Breast epithelium (tissue), 4 donors: Measurements from ENCODE around the gene OR2T6. TPM values are rescaled to one million over a fixed set of nuclear protein-coding genes. Genes with fewer than 3 reads are reported as not detected.

Experiments used
- DNase-seq, 2 donors: peaks; one replicate each; pipeline ENCODE4 v3.0.0-alpha.2; 2019; ENCODE audit warnings: low spot score in 2 of 2
- H3K27ac ChIP-seq, 2 donors: fragments of 200-600 bp; sonication (generic) in 1 of 2; one replicate each; pipeline ENCODE4 v1.5.1; 2016 to 2019; ENCODE audit warnings: mild to moderate bottlenecking in 1 of 2
- H3K27me3 ChIP-seq, 2 donors: fragments of 200-600 bp; sonication (generic) in 1 of 2; one replicate each; pipeline versions ENCODE4 v1.5.1 to v1.6.0; 2017 to 2019; ENCODE audit warnings: control low read depth in 1 of 2, mild to moderate bottlenecking in 1 of 2
- H3K36me3 ChIP-seq: fragments of 200-600 bp; one replicate; pipeline ENCODE4 v1.5.1; 2019
- H3K4me1 ChIP-seq, 2 donors: fragments of 200-600 bp; sonication (generic); one replicate each; pipeline ENCODE4 v1.5.1; 2016 to 2019; ENCODE audit warnings: control low read depth in 1 of 2
- H3K4me3 ChIP-seq, 3 donors: fragments of 200-600 bp; sonication (generic); 1 replicate in 2 of 3; 2 replicates in 1 of 3; pipeline ENCODE4 v1.5.1; 2016 to 2019; ENCODE audit warnings: mild to moderate bottlenecking in 3 of 3, moderate library complexity in 2 of 3
- H3K9me3 ChIP-seq, 2 donors: fragments of 200-600 bp; sonication (generic) in 1 of 2; one replicate each; pipeline ENCODE4 v1.5.1; 2016 to 2019; ENCODE audit warnings: control low read depth in 1 of 2
- POLR2A ChIP-seq: fragments of 450-650 bp; IDR thresholded peaks from one replicate; pipeline ENCODE4 v1.6.1; 2016; ENCODE audit warnings: antibody characterized with exemption, mild to moderate bottlenecking, moderate library complexity
- POLR2AphosphoS5 ChIP-seq, 3 donors: sonication (generic); formaldehyde crosslinking; IDR thresholded peaks; one replicate each; pipeline ENCODE4 v1.6.1; 2017; ENCODE audit warnings: antibody characterized with exemption in 3 of 3
- intact Hi-C: fragments of 100-400 bp; cut with DNase I; formaldehyde crosslinking; loops from one replicate; pipeline ENCODE4 v1.15.1; 2023; ENCODE audit warnings: low total_unique reads
- total RNA-seq, 3 donors: library from RNA; depleted of rRNA; stranded (reverse); fragments of >200 nt; gene quantifications; one replicate each; pipeline ENCODE4 v1.1.0, GENCODE V29; 2016
- TF ChIP-seq, protein P1 (sequence below), 3 donors: fragments of 450-650 bp; IDR thresholded peaks; one replicate each; pipeline ENCODE4 v1.5.1; 2016 to 2017; ENCODE audit warnings: antibody characterized with exemption in 3 of 3, mild to moderate bottlenecking in 3 of 3, moderate library complexity in 3 of 3

Gene OR2T6
- total RNA-seq, 3 donors from 2014 or later, result not detected

DNA sequence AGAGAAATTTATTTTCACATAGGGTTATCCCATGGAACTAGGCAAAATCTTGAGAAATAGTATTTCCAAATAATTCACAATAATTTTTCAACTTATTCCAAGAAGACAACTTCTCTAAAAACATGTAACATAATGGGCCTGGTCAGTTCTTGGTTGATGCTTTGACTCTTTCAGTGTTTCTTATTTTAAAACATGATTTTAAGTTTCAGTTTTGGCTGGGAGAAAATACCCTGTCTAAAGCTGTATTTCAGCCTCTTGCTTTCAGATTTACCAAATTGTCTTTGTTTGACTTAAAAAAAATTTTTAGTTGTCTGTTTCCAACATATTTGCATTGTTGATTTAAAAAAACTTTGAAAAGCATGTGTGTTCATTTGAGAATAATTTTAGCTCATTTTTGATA lies 8.9 kb upstream of the OR2T6 start:
- H3K36me3 ChIP-seq, result no peaks in the 10 kb centered on the region
- peaks cover 0 to 8% of the 10 kb centered on the region in 2 donors for H3K9me3 ChIP-seq
- no peak for TF ChIP-seq POLR2AphosphoS5 (IDR thresholded peaks at IDR 0.05)
- TF ChIP-seq, protein P1, sequence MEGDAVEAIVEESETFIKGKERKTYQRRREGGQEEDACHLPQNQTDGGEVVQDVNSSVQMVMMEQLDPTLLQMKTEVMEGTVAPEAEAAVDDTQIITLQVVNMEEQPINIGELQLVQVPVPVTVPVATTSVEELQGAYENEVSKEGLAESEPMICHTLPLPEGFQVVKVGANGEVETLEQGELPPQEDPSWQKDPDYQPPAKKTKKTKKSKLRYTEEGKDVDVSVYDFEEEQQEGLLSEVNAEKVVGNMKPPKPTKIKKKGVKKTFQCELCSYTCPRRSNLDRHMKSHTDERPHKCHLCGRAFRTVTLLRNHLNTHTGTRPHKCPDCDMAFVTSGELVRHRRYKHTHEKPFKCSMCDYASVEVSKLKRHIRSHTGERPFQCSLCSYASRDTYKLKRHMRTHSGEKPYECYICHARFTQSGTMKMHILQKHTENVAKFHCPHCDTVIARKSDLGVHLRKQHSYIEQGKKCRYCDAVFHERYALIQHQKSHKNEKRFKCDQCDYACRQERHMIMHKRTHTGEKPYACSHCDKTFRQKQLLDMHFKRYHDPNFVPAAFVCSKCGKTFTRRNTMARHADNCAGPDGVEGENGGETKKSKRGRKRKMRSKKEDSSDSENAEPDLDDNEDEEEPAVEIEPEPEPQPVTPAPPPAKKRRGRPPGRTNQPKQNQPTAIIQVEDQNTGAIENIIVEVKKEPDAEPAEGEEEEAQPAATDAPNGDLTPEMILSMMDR (IDR thresholded peaks at IDR 0.05), result no peak
- no peak for TF ChIP-seq POLR2A
- DNase-seq, result no peak
- H3K27ac ChIP-seq, result no peak overlapping the region
- no peak overlapping the region for H3K4me3 ChIP-seq
- no peaks in the 10 kb centered on the region for H3K27me3 ChIP-seq
- intact Hi-C loops, result no loop called here
- H3K4me1 ChIP-seq, result no peaks in the 10 kb centered on the region

DNA sequence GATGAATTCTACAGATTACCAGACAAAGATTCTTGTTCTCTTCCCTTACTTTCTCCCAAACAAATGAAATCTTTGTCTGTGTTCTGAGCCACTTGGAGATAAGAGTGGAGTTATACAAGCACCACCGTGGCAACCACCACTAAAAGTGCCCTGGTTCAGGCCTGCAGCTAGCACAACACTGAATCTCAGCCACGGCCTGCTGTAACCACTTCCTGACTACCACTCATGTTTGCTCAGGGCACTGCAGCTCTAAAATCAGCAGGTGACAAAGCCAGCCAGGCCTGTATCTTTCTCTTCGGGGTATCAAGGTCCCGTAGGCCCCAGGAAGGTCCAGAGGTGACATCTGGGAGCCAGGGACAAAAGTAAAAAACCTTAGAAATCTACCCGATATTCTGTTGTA lies 3.2 kb upstream of the OR2T6 start:
- Histone ChIP-seq H3K27ac (no peak overlapping the region), H3K4me1 (no peaks in the 10 kb centered on the region), H3K27me3 (no peaks in the 10 kb centered on the region), H3K9me3 (peaks cover 0 to 8% of the 10 kb centered on the region in 2 donors), H3K36me3 (no peaks in the 10 kb centered on the region), H3K4me3 (no peak overlapping the region)
- no peak for TF ChIP-seq POLR2A
- no peak for TF ChIP-seq POLR2AphosphoS5 (IDR thresholded peaks at IDR 0.05)
- TF ChIP-seq, protein P1 (IDR thresholded peaks at IDR 0.05), result no peak
- no peak for DNase-seq
- intact Hi-C loops, result no loop called here

DNA sequence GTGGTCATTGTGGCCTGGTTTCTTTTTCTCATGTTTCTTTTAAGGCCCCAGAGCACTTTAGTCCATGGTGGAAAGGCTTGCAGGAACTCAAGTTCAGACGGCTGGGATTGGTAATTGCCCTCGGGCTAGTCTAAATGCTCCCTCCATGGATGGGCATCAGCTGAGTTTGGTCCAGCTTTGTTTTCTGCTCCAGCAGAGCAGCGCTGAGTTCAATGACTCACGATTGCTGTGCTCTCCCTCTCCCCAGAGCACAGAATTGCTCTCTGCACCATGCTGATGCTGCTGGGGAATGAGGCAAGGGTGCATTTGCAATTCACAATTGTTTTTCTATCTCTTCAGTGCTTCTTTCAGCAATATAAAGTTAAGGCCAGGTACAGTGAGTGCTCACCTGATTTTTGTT lies 1.8 kb upstream of the OR2T6 start:
- H3K36me3 ChIP-seq, result no peaks in the 10 kb centered on the region
- H3K4me1 ChIP-seq, result no peaks in the 10 kb centered on the region
- DNase-seq, result no peak
- H3K4me3 ChIP-seq, result no peak overlapping the region
- intact Hi-C loops, result no loop called here
- TF ChIP-seq, protein P1 (IDR thresholded peaks at IDR 0.05), result no peak
- TF ChIP-seq POLR2AphosphoS5 (IDR thresholded peaks at IDR 0.05), result no peak
- H3K27me3 ChIP-seq, result no peaks in the 10 kb centered on the region
- peaks cover 0 to 8% of the 10 kb centered on the region in 2 donors for H3K9me3 ChIP-seq
- no peak overlapping the region for H3K27ac ChIP-seq

GRCh38 chr1:248376916-248377315 lies 1.4 kb downstream of the OR2T6 start:
- TF ChIP-seq POLR2AphosphoS5 (IDR thresholded peaks at IDR 0.05), result no peak
- TF ChIP-seq, protein P1 (IDR thresholded peaks at IDR 0.05), result no peak
- no peak for TF ChIP-seq POLR2A
- intact Hi-C loops, result no loop called here
- H3K4me3 ChIP-seq, result no peak overlapping the region
- H3K27ac ChIP-seq, result no peak overlapping the region
- H3K4me1 ChIP-seq, result no peaks in the 10 kb centered on the region
- DNase-seq, result no peak
- no peaks in the 10 kb centered on the region for H3K27me3 ChIP-seq
- no peaks in the 10 kb centered on the region for H3K36me3 ChIP-seq
- H3K9me3 ChIP-seq, result peaks cover 0 to 7% of the 10 kb centered on the region in 2 donors

DNA sequence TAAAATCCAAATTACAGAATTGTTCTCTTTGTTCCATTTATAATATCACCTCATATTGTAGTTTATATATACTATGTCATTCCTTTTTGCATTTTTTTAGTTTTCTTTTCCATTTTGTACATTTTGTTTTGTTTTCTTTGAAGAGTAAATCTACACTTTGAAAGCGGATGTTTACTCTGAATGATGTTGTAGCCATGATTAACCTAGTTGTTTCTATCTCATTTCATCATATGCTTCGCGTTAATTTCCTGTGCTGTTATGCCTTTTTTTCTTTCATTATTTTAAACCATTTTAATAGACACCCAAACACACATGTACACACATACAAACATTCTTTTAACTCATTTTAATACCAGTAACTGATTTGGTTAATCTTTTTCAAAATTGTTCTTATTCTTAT lies 5.3 kb downstream of the OR2T6 start:
- Histone ChIP-seq H3K36me3 (no peaks in the 10 kb centered on the region), H3K9me3 (no peaks in the 10 kb centered on the region), H3K27me3 (no peaks in the 10 kb centered on the region), H3K4me1 (no peaks in the 10 kb centered on the region), H3K27ac (no peak overlapping the region), H3K4me3 (no peak overlapping the region)
- intact Hi-C loops, result no loop called here
- TF ChIP-seq POLR2AphosphoS5 (IDR thresholded peaks at IDR 0.05), result no peak
- TF ChIP-seq, protein P1 (IDR thresholded peaks at IDR 0.05), result no peak
- TF ChIP-seq POLR2A, result no peak
- no peak for DNase-seq
